LNCaP clone FGC (cell line): ENCODE results near the gene NUDCD3.

ENCODE experiments used
- DNase-seq: peaks from one replicate; pipeline ENCODE4 v3.0.0-alpha.2; 2011; ENCODE audit warnings: low read depth
- H3K4me3 ChIP-seq: 2 replicates; pipeline ENCODE4 v1.5.1; 2011; ENCODE audit warnings: mild to moderate bottlenecking, low read depth, low read length, control low read depth
- TF ChIP-seq, protein P1 (sequence below): IDR thresholded peaks from 2 replicates; pipeline ENCODE4 v1.5.1; 2012; ENCODE audit warnings: mild to moderate bottlenecking; ENCODE audit not compliant: control insufficient read depth, insufficient read depth; ENCODE audit errors: extremely low read depth

NUDCD3 gene

DNA sequence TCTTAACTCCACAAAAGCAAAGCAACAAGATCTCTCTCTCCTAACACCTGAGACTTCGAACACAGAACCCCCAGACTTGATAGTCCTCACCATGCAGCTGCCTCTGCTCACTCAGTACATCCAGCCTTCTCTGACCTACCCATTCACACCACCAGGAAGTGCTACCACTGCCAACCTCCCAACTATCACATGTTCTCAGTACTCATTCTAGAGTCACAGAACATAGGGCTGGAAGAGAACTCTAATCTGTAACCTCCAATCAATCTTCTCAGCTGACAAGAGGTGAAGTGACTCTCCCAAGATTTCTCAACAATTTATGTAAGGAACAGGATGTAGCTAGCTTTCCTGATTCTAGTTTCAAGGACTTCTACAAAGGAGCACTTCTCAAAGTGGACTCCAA lies 3.8 kb downstream of the NUDCD3 start:
- TF ChIP-seq, protein P1, sequence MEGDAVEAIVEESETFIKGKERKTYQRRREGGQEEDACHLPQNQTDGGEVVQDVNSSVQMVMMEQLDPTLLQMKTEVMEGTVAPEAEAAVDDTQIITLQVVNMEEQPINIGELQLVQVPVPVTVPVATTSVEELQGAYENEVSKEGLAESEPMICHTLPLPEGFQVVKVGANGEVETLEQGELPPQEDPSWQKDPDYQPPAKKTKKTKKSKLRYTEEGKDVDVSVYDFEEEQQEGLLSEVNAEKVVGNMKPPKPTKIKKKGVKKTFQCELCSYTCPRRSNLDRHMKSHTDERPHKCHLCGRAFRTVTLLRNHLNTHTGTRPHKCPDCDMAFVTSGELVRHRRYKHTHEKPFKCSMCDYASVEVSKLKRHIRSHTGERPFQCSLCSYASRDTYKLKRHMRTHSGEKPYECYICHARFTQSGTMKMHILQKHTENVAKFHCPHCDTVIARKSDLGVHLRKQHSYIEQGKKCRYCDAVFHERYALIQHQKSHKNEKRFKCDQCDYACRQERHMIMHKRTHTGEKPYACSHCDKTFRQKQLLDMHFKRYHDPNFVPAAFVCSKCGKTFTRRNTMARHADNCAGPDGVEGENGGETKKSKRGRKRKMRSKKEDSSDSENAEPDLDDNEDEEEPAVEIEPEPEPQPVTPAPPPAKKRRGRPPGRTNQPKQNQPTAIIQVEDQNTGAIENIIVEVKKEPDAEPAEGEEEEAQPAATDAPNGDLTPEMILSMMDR: no peak
- DNase-seq: no peak
- H3K4me3 ChIP-seq: no peak overlapping the region

DNA sequence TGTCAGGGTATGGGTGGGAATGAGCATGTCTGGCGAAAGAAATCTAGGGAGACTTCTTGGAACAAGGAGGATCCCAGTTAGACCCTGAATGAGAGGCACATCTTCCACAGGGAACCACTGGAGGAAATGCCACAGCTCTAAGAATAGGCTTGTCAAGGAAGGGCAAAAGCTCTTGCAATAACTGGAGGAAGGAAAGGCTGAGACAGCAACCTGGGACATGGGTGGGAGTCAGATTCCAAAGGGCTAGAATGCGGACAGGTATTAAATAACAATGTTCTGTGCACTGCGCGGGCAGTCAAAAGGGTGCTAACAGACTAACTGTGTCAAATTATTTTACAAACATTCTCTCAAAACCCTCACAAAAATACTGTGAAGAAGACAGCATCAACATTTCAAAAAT lies 4.5 kb downstream of the NUDCD3 start:
- H3K4me3 ChIP-seq: no peak overlapping the region
- DNase-seq: no peak
- TF ChIP-seq, protein P1: no peak

DNA sequence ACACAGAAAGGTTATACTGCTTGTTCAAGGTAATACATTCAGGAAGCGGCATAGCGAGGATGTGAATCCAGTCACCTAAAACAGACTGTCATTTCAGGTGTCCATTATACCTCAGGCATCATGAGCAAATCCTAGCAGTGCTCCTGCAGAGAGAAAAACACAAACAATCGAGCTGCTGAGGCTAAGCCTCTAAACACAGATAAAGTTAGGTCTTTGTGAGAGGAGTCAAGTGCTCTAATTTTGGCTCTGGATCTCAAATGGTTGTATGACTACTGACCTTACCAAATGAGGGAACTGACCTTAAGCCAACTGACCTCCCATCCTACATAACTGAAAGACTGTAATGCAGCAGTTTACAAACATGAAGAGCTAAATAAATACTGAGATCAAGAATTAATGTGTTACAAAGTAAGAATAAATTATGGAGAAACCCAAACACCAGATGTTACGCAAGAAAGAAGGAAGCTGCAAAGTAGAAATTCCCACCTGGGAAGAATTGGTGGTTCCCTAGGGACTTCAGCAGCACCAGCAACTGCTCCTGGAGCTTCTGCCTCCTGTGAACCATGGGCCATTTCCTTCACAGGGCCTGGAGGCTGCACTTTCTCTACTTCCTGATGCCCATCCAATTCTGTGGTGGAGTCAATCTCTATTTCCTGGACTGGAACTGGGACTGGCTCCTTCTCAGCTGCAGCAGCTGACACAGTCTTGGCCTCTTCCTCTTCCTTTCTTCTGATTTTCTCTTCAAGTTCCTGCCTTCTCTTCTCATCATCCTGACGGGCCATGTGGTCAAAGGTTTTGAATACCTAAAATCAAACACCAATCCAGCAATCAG lies 5.8 kb downstream of the NUDCD3 start:
- TF ChIP-seq, protein P1: no peak
- no peak overlapping the region for H3K4me3 ChIP-seq
- DNase-seq: no peak

DNA sequence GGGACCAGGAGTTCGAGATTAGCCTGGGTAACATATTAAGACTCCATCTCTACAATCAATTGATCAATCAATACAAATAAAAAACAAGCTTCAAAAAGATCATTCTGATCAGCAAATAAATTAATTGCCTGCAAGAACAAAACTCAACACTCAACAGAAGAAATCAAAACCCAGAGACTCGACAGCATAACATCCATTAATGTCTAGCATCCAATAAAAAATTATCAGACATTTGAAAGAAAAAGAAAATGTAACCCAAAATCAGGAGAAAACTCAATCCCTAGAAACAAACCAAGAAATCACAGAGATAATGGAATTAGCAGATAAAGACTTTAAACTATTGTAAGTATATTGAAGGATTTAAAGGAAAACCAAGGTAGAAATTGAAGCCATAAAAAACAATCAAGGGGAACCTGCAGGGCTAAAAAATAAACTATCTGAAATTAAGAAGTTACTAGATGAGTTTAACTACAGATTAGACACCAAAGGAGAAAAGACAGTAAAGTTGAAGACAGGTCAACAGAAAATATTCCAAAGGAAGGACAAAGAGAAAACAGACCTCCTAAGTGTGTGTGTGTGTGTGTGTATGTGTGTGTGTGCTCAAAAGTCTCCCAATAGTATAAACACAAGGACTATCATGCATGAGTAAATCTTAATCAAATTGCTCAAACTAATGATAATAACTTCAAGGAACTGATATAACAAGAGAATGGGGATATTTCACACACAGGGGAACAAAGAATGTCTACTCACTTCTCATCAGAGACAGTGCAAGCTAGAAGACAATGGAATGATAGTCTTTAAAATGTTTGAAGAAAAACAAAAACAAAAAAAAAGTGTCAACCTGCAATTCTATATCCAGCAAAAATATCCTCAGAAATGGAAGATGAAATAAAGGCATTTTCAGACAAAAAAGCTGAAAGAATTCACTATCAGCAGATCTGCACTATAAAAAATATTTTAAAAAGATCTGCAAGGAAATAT lies 7.7 kb downstream of the NUDCD3 start:
- TF ChIP-seq, protein P1: no peak
- no peak for DNase-seq
- no peak overlapping the region for H3K4me3 ChIP-seq

DNA sequence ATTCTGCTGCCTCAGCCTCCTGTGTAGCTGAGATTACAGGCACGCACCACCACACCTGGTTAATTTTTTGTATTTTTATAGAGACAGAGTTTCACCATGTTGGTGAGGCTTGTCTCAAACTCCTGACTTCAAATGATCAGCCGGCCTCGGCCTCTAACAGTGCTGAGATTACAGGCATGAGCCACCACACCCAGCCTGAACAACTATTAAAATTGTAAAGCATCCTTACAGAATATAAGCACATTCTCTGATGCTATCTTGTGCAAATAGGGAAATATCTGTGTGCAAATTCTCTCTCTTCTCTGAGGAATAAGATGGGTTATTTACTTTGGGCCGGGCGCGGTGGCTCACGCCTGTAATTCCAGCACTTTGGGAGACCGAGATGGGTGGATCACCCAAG lies 12.5 kb downstream of the NUDCD3 start:
- H3K4me3 ChIP-seq: no peak overlapping the region
- DNase-seq: no peak
- TF ChIP-seq, protein P1: no peak

DNA sequence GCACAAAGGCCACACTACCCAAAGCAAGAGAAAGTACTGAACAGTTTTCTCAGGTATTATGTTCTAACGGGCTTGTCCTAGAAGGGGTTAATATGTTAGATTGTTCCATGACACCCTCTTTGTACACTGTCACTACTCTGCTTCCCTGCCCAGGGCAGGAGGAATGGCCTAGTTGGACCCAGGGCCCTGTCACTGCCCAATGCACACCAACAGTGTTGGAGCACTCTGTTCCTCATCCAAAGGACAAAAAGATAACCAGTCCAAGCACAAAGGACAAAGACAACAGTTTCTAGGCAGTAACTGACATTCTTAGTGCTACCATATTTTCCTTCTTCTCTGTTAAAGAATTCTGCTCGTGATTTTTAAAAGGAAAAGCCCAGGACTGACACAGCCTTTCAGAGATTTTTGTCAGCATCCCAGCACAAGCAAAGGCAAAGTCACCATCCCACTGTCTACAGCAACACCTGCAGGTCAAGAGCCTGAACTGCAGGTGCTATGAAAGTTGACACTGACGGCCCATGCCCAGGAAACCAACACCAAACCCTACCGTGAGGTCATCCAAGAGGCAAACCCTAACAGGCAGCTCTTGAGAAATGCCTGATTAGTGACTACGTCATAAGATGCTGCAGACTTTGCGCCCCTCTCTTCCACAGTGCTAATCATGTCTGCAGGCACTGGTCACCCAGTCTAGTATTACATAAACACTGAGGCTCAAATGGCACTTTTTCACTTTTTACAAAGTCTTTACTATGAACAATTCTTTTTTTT lies 13.2 kb downstream of the NUDCD3 start:
- TF ChIP-seq, protein P1: peak; percentile 99
- no peak overlapping the region for H3K4me3 ChIP-seq
- peak; percentile 55 for DNase-seq
